Measurements from ENCODE around the gene ISM1. TPM values are rescaled to one million over a fixed set of nuclear protein-coding genes. Genes with fewer than 3 reads are reported as not detected.
A peak's percentile ranks its signal among the peaks of the same experiment; 100 is the strongest.

Gene ISM1
- total RNA-seq (10 to 100 TPM in 5 of 7 donors, 1 to 10 TPM in 2; 1.1 to 19.5 (median 14.0) TPM), polyA plus RNA-seq (1 to 10 TPM in 2 of 3 donors, under 1 TPM in 1; 0.46 to 1.7 (median 1.6) TPM)
- long read RNA-seq, donor 1, result 0 reads
- long read RNA-seq, donor 2, result 0 reads

DNA sequence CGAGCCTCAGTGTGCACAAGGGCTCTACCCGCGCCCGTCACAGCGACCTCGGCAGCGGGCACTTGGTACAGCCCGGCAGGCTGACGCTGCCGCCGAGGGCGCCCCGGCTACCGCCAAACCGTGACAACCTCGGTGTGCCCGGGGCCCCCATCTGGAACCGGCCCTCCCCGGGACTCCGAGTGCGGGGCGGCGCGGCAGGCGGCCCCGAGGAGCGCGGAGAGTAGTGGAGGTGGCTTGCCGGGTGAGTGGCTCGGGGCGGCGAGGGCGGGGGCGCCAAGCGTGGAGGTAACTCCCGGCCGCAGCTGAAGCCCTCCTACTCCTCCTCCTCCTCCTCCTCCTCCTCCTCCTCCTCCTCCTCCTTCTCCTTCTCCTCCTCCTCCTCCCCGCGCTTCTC lies at the start of gene ISM1:
TSS of gene ISM1 (plus strand) at position 371 of the 394 bp plus-strand sequence. CDS start 503 bp downstream, outside the sequence.
- TF ChIP-seq, protein P1, sequence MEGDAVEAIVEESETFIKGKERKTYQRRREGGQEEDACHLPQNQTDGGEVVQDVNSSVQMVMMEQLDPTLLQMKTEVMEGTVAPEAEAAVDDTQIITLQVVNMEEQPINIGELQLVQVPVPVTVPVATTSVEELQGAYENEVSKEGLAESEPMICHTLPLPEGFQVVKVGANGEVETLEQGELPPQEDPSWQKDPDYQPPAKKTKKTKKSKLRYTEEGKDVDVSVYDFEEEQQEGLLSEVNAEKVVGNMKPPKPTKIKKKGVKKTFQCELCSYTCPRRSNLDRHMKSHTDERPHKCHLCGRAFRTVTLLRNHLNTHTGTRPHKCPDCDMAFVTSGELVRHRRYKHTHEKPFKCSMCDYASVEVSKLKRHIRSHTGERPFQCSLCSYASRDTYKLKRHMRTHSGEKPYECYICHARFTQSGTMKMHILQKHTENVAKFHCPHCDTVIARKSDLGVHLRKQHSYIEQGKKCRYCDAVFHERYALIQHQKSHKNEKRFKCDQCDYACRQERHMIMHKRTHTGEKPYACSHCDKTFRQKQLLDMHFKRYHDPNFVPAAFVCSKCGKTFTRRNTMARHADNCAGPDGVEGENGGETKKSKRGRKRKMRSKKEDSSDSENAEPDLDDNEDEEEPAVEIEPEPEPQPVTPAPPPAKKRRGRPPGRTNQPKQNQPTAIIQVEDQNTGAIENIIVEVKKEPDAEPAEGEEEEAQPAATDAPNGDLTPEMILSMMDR (IDR thresholded peaks at IDR 0.05 in 8 of 11, conservative IDR thresholded peaks at IDR 0.05 in 3 of 11), result no peak
- no peak for TF ChIP-seq POLR2A (IDR thresholded peaks at IDR 0.05)
- no peak for TF ChIP-seq POLR2AphosphoS5 (IDR thresholded peaks at IDR 0.05)
- Histone ChIP-seq H3K27me3 (replicated peaks in 1 of 7) (peaks cover 0 to 82% (median 41%) of the 10 kb centered on the region in 7 donors), H3K36me3 (no peaks in the 10 kb centered on the region), H3K4me1 (peaks cover 10 to 30% (median 20%) of the 10 kb centered on the region in 6 donors), H3K4me3 (peak within 1 kb of the TSS; percentile 33 to 72 (median 44)), H3K27ac (peak within 1 kb of the TSS in 3 of 8 donors; percentile 28 to 62 (median 51)), H3K9me3 (no peaks in the 10 kb centered on the region)
- DNase-seq, result peak; percentile 69
- intact Hi-C loops (cut with DNase I; ENCODE audit: low total_unique reads), result no loop called here
- WGBS, 5 donors, result 0 to 1% (median 1%) methylated on average over 27 to 37 of the region's 39 CpGs

DNA sequence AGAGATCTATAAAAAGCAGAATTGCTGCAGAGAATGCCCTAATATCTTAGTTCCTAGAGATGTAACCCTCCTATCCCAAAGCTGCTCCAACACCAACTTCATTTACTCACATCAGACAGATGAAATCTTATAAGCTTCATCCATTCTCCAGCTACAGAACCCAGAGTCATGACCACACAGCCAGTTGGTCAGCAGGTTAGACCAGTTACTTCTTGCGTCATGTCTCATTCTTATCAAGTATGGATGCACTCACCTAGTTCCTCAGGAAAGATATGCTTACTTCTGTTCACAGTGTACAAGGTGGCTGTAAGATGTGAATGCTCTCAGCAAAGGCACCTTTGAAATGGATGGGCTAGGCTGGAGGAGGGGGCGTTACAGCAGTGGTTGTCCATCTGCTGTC lies 47.9 kb upstream of the ISM1 start:
- DNase-seq, result no peak
- Histone ChIP-seq H3K4me3 (no peak overlapping the region), H3K4me1 (no peaks in the 10 kb centered on the region), H3K36me3 (no peaks in the 10 kb centered on the region), H3K9me3 (peaks cover 0 to 17% (median 4%) of the 10 kb centered on the region in 8 donors), H3K27ac (no peak overlapping the region), H3K27me3 (replicated peaks in 1 of 7) (peaks cover 0 to 9% (median 0%) of the 10 kb centered on the region in 7 donors)
- intact Hi-C loops (cut with DNase I; ENCODE audit: low total_unique reads), result no loop called here
- no peak for TF ChIP-seq POLR2AphosphoS5 (IDR thresholded peaks at IDR 0.05)
- TF ChIP-seq POLR2A (IDR thresholded peaks at IDR 0.05), result no peak
- TF ChIP-seq, protein P1 (IDR thresholded peaks at IDR 0.05 in 8 of 11, conservative IDR thresholded peaks at IDR 0.05 in 3 of 11), result no peak
- WGBS, 5 donors, result 77 to 95% (median 79%) methylated on average over 1 to 2 of the region's 2 CpGs

DNA sequence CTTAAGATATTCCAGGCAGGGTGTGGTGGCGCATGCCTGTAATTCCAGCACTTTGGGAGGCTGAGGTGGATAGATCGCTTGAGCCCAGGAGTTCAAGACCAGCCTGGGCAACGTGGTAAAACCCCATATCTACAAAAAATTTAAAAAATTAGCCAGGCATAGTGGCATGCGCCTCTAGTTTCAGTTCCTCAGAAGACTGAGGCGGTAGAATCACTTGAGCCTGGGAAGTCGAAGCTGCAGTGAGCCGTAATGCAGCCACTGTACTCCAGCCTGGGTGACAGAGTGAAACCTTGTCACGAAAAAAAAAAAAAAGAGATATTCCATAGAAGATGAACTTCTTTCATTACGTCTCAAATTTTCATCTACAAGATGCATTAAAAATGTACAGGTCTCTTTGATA lies 46.7 kb upstream of the ISM1 start:
- H3K9me3 ChIP-seq, result peaks cover 0 to 22% (median 4%) of the 10 kb centered on the region in 8 donors
- H3K4me1 ChIP-seq, result no peaks in the 10 kb centered on the region
- no peaks in the 10 kb centered on the region for H3K36me3 ChIP-seq
- 78 to 86% (median 80%) methylated on average over 9 of the region's 9 CpGs for WGBS, 5 donors
- H3K27ac ChIP-seq, result no peak overlapping the region
- DNase-seq, result no peak
- H3K27me3 ChIP-seq (replicated peaks in 1 of 7), result peaks cover 0 to 9% (median 0%) of the 10 kb centered on the region in 7 donors
- intact Hi-C loops (cut with DNase I; ENCODE audit: low total_unique reads), result no loop called here
- TF ChIP-seq POLR2A (IDR thresholded peaks at IDR 0.05) (no peak), POLR2AphosphoS5 (IDR thresholded peaks at IDR 0.05) (no peak)
- TF ChIP-seq, protein P1 (IDR thresholded peaks at IDR 0.05 in 8 of 11, conservative IDR thresholded peaks at IDR 0.05 in 3 of 11), result no peak
- no peak overlapping the region for H3K4me3 ChIP-seq

DNA sequence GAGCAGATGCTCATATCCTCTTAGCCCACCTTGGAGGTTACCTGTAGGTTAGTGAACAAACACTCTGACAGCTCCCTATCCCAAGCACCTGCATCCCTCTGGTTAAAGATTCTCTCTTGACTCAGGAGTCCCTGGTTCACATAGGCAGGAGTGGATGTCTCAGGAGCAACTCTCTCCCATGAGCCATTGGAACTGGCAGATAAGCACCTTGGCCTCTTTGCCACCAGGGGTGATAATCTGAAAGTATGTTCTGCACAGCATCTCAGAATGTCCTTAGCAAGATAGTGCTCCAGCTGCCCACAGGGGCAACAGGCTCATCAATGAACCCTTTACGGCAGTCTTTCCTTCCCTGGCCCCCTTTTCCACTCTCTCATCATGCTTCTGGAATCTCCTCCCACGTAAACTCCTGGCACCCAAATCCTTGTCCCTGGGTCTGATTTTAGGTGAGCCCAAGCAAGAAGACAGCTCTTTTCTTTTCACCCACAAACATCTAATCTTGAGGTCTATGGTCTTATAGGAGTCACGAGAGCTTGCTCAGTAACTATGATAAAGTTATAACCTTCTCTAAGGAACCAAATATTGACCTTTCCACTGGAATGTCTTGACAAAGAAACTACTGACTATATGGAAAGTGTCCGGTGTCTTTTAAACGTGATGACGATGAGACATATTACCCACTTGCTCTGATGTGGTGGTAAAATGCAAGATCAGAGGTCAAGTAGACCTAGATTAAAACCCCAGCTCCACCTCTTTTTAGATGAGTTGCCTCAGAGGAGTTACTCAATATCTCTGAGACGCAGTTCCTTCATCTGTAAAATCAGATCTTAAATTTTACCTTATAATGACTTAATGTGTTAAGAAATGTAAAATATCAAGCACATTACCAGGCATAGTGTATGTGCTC lies 39.8 kb upstream of the ISM1 start:
- Histone ChIP-seq H3K36me3 (no peaks in the 10 kb centered on the region), H3K27ac (no peak overlapping the region), H3K9me3 (peaks cover 0 to 24% (median 6%) of the 10 kb centered on the region in 8 donors), H3K4me3 (no peak overlapping the region), H3K4me1 (no peaks in the 10 kb centered on the region), H3K27me3 (replicated peaks in 1 of 7) (peaks cover 0 to 4% (median 0%) of the 10 kb centered on the region in 7 donors)
- 59 to 76% (median 69%) methylated on average over 7 of the region's 7 CpGs for WGBS, 5 donors
- no peak for DNase-seq
- intact Hi-C loops (cut with DNase I; ENCODE audit: low total_unique reads), result no loop called here
- no peak for TF ChIP-seq POLR2A (IDR thresholded peaks at IDR 0.05)
- TF ChIP-seq POLR2AphosphoS5 (IDR thresholded peaks at IDR 0.05), result no peak
- TF ChIP-seq, protein P1 (IDR thresholded peaks at IDR 0.05 in 8 of 11, conservative IDR thresholded peaks at IDR 0.05 in 3 of 11), result no peak
